VCaP (cell line): Measurements from ENCODE around the gene FMNL2.

ENCODE experiments used
- H3K27ac ChIP-seq: fragments of 450-650 bp; 2 replicates; pipeline ENCODE4 v1.5.1; 2017
- TF ChIP-seq, protein P1 (sequence below): fragments of 450-650 bp; conservative IDR thresholded peaks from 2 replicates; pipeline ENCODE4 v1.5.1; 2017; ENCODE audit warnings: mild to moderate bottlenecking, moderate library complexity

Gene FMNL2

DNA sequence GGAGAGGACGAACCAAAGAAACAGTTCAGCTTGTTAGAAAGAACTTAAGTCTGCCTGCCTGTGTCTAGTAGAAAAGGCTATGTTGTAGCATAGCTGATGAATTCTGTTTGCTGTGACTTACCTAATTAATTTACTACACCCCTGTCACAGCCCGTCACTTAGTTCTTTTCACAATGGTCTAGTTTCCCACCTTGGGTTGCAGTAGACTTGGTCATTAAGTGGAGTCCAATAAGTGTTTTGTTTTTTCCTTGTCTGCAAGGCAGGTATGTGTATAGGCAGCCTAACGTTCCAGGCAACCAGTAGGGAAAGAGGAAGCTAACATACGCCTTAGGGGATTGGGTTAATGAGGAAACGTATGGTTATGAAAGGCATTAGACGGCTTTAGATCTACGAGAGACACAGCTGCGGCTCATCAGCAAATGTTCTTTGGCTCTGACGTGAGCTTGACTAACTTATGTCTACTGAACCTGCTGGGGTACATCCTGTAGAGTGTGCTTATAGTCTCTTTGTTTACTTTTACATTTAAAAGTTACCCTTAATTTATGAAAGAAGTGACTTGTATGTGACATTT lies 202.2 kb downstream of the FMNL2 start:
- TF ChIP-seq, protein P1, sequence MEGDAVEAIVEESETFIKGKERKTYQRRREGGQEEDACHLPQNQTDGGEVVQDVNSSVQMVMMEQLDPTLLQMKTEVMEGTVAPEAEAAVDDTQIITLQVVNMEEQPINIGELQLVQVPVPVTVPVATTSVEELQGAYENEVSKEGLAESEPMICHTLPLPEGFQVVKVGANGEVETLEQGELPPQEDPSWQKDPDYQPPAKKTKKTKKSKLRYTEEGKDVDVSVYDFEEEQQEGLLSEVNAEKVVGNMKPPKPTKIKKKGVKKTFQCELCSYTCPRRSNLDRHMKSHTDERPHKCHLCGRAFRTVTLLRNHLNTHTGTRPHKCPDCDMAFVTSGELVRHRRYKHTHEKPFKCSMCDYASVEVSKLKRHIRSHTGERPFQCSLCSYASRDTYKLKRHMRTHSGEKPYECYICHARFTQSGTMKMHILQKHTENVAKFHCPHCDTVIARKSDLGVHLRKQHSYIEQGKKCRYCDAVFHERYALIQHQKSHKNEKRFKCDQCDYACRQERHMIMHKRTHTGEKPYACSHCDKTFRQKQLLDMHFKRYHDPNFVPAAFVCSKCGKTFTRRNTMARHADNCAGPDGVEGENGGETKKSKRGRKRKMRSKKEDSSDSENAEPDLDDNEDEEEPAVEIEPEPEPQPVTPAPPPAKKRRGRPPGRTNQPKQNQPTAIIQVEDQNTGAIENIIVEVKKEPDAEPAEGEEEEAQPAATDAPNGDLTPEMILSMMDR = no peak
- H3K27ac ChIP-seq = no peak overlapping the region

DNA sequence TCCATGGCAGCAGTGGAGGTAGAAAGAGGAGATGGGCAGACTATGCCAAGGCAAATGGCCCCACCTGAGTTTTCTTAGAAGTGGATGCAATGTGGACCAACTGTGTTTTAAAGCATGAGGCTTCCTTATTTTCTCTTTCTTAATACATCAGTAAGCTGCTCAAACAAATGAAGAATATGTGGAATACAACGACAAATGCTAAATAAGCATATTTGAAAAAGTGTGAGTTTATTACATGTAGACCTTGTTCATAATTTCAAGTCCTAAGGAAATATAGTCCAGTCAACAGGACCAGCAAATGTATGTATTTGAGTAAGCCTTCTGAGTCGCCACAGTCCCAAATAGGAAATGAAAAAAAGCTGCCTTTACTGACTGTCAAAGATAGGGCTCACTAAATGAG lies 204.4 kb downstream of the FMNL2 start:
- TF ChIP-seq, protein P1 = no peak
- no peak overlapping the region for H3K27ac ChIP-seq

DNA sequence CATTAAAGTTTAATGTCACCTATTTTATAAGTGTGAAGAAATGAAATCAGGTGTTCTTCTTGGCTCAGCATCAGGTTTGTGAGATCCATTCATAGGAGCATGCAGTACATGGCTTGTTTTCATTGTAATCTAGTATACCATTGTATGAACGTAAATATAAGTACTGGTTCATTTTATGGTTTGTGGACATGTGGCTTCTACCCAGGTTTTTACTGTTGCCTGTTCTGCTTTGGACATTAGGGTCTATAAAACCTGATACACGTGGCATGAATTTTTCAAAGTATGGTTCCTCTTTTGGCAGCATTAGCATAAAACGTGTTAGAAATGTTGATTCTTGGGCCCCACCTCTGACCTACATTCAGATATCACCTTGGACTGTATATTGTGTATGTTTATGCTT lies 206.7 kb downstream of the FMNL2 start:
- TF ChIP-seq, protein P1 = no peak
- no peak overlapping the region for H3K27ac ChIP-seq

DNA sequence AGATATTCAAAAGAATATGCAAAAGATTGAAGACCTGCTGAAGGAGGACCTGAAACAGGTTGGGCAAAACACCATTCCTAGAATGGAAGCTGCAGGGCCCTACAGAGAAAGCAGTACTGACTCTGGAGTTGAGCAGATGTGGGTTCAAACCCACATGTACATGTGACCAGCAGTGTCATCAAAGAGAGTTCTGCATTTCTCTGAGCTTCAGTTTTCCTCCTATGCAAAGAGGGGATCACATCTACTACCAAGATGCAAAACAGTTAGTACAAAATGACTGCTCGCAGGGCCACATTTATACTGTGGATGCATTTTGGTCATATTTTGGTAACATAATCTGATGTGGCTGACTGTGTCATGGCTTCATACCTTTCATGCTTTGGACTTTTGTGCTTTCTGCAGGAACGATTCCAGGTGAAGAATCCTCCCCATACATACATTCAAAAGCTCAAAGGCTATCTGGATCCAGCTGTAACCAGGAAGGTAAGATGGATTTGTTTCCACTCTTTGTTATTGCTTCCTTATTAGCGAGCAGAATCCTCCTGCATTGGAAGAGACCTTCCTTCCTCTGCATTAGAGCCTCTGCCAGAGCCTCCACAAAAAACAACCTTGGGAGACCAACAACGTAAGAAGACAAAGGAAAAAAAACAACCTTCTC lies 207.5 kb downstream of the FMNL2 start:
- TF ChIP-seq, protein P1 = no peak
- no peak overlapping the region for H3K27ac ChIP-seq

DNA sequence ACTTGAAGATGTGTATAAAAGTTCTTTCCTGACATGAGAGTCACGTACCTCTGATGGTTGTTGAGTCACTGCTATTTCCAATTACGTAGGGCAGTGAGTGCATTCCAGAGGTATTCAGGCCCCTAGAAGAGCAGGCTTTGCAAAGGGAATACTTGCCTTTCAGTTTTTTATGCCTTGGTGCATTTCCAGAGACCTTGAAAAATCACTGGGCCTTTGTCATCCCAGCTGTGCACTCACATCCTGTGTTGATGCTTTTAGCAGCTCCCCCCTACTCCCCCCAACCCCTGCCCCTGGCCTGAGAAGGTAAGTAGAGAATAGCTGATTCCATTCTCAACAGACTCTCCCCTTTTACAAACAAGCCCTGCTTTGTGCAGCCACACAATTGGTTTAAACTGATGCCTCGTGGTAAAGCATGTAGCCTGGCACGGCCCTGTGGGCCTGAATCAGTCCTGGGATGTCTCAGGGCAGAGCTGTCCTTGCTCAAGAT lies 208.1 kb downstream of the FMNL2 start:
- no peak overlapping the region for H3K27ac ChIP-seq
- TF ChIP-seq, protein P1 = no peak

DNA sequence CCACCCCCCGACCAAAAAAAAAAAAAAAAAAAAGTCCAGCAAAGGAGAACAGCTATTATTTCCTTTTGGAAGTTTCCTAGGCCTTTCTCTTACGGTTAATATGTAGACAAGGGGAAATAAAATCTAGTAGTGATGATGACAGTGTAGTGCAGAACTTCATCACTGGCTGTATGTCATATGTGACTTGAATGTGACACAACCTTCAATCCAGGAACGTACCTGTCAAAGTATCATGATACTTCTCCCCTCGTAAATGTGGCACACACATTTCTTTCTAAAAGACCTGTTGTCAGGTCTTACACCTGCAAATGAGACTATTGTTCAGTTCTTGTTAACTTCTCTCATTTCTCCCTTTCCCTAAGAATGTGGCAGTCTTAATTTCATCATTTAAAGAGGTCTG lies 208.7 kb downstream of the FMNL2 start:
- H3K27ac ChIP-seq = no peak overlapping the region
- TF ChIP-seq, protein P1 = no peak

DNA sequence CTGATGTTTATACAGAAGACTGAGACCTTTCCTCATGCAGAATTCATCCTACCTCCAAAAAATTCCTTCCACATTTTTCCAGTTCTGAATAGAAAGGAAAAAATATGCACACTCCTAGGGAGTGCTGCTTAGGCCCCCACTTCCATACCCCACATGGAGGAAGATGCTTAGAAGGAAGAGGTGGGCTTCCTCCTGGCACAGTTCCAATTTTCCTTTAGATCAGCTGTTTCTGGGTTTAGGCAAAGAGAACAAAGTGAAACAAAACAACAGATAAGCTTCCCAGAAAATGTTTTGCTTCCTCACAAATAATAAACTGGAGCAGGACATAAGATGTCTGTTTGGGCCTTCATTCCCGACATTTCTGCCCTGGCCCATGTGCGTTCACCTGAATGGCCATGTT lies 209.7 kb downstream of the FMNL2 start:
- no peak overlapping the region for H3K27ac ChIP-seq
- TF ChIP-seq, protein P1 = no peak
